ENCODE results near the gene FRMD8. TPM values are rescaled to one million over a fixed set of nuclear protein-coding genes. Genes with fewer than 3 reads are reported as not detected.
A peak's percentile ranks its signal among the peaks of the same experiment; 100 is the strongest.

Gene FRMD8
- total RNA-seq, 1 experiment from 2014 or later = 90.2 TPM

DNA sequence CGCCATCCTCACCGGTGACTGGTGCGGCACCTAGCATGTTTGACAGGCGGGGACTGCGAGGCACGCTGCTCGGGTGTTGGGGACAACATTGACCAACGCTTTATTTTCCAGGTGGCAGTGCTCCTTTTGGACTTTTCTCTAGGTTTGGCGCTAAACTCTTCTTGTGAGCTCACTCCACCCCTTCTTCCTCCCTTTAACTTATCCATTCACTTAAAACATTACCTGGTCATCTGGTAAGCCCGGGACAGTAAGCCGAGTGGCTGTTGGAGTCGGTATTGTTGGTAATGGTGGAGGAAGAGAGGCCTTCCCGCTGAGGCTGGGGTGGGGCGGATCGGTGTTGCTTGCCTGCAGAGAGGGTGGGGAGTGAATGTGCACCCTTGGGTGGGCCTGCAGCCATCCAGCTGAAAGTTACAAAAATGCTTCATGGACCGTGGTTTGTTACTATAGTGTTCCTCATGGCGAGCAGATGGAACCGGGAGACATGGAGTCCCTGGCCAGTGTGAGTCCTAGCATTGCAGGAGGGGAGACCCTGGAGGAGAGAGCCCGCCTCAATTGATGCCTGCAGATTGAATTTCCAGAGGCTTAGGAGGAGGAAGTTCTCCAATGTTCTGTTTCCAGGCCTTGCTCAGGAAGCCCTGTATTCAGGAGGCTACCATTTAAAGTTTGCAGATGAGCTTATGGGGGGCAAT is 37.2 kb downstream of the FRMD8 start:
- Histone ChIP-seq H3K36me3 (peaks cover 42% of the 10 kb centered on the region), H3K27ac (peak overlapping the region; percentile 99), H3K4me1 (replicated peaks) (peaks cover 98% of the 10 kb centered on the region), H3K9me3 (replicated peaks) (no peaks in the 10 kb centered on the region; the same call in 1 of the 2 replicates), H3K27me3 (replicated peaks) (no peaks in the 10 kb centered on the region; the same call in 1 of the 2 replicates), H3K4me3 (peak overlapping the region; percentile 44)
- peak in 1 of 2 experiments; percentile 53 for DNase-seq (ENCODE audit: low read depth in 1 of 2, low spot score in 2 of 2)

DNA sequence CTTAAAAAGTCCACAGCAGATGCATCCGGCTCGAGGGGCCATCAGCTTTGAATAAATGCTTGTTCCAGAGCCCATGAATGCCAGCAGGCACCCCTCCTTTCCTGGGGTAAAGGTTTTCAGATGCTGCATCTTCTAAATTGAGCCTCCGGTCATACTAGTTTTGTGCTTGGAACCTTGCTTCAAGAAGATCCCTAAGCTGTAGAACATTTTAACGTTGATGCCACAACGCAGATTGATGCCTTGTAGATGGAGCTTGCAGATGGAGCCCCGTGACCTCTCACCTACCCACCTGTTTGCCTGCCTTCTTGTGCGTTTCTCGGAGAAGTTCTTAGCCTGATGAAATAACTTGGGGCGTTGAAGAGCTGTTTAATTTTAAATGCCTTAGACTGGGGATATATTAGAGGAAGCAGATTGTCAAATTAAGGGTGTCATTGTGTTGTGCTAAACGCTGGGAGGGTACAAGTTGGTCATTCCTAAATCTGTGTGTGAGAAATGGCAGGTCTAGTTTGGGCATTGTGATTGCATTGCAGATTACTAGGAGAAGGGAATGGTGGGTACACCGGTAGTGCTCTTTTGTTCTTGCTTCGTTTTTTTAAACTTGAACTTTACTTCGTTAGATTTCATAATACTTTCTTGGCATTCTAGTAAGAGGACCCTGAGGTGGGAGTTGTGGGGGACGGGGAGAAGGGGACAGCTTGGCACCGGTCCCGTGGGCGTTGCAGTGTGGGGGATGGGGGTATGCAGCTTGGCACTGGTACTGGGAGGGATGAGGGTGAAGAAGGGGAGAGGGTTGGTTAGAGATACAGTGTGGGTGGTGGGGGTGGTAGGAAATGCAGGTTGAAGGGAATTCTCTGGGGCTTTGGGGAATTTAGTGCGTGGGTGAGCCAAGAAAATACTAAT is 38.0 kb downstream of the FRMD8 start:
- Histone ChIP-seq H3K36me3 (peaks cover 42% of the 10 kb centered on the region), H3K4me1 (replicated peaks) (peaks cover 98% of the 10 kb centered on the region)
- DNase-seq (ENCODE audit: low read depth in 1 of 2, low spot score in 2 of 2) = peak in 1 of 2 experiments; percentile 43

DNA sequence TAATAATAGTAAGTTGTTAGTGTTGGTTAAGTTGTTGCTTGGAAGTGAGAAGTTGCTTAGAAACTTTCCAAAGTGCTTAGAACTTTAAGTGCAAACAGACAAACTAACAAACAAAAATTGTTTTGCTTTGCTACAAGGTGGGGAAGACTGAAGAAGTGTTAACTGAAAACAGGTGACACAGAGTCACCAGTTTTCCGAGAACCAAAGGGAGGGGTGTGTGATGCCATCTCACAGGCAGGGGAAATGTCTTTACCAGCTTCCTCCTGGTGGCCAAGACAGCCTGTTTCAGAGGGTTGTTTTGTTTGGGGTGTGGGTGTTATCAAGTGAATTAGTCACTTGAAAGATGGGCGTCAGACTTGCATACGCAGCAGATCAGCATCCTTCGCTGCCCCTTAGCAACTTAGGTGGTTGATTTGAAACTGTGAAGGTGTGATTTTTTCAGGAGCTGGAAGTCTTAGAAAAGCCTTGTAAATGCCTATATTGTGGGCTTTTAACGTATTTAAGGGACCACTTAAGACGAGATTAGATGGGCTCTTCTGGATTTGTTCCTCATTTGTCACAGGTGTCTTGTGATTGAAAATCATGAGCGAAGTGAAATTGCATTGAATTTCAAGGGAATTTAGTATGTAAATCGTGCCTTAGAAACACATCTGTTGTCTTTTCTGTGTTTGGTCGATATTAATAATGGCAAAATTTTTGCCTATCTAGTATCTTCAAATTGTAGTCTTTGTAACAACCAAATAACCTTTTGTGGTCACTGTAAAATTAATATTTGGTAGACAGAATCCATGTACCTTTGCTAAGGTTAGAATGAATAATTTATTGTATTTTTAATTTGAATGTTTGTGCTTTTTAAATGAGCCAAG is 38.9 kb downstream of the FRMD8 start:
- DNase-seq (ENCODE audit: low read depth in 1 of 2, low spot score in 2 of 2) = peak; percentile 83 to 86
- H3K9me3 ChIP-seq (replicated peaks) = no peaks in the 10 kb centered on the region; the same call in 1 of the 2 replicates

More for the DNA sequence above, 38.0 kb downstream of the FRMD8 start:
- H3K4me3 ChIP-seq = peak overlapping the region; percentile 44
- peak overlapping the region; percentile 86 for H3K27ac ChIP-seq
- no peaks in the 10 kb centered on the region; the same call in 1 of the 2 replicates for H3K27me3 ChIP-seq (replicated peaks)
- no peaks in the 10 kb centered on the region; the same call in 1 of the 2 replicates for H3K9me3 ChIP-seq (replicated peaks)

DNA sequence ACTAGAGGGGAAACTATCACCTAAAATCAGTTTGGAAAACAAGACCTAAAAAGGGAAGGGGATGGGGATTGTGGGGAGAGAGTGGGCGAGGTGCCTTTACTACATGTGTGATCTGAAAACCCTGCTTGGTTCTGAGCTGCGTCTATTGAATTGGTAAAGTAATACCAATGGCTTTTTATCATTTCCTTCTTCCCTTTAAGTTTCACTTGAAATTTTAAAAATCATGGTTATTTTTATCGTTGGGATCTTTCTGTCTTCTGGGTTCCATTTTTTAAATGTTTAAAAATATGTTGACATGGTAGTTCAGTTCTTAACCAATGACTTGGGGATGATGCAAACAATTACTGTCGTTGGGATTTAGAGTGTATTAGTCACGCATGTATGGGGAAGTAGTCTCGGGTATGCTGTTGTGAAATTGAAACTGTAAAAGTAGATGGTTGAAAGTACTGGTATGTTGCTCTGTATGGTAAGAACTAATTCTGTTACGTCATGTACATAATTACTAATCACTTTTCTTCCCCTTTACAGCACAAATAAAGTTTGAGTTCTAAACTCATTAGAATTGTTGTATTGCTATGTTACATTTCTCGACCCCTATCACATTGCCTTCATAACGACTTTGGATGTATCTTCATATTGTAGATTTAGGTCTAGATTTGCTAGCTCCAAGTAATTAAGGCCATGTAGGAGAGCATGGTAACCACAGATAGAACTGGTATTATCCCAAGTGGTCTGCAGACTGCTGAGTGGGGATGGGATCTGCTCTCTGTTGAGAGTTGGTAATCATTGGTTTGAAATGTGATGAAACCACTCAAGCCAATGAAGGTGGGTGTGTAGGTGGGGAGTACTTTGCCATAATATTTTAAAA is 39.8 kb downstream of the FRMD8 start:
- Histone ChIP-seq H3K36me3 (peaks cover 42% of the 10 kb centered on the region), H3K27me3 (replicated peaks) (no peaks in the 10 kb centered on the region; the same call in 1 of the 2 replicates), H3K4me1 (replicated peaks) (peaks cover 98% of the 10 kb centered on the region), H3K27ac (peak overlapping the region; percentile 86), H3K4me3 (peak overlapping the region; percentile 44), H3K9me3 (replicated peaks) (no peaks in the 10 kb centered on the region; the same call in 1 of the 2 replicates)
- DNase-seq (ENCODE audit: low read depth in 1 of 2, low spot score in 2 of 2) = peak in 1 of 2 experiments; percentile 91

More for the DNA sequence above, 38.9 kb downstream of the FRMD8 start:
- Histone ChIP-seq H3K36me3 (peaks cover 42% of the 10 kb centered on the region), H3K4me1 (replicated peaks) (peaks cover 98% of the 10 kb centered on the region), H3K4me3 (peak overlapping the region; percentile 44), H3K27ac (peak overlapping the region; percentile 86), H3K27me3 (replicated peaks) (no peaks in the 10 kb centered on the region; the same call in 1 of the 2 replicates)

DNA sequence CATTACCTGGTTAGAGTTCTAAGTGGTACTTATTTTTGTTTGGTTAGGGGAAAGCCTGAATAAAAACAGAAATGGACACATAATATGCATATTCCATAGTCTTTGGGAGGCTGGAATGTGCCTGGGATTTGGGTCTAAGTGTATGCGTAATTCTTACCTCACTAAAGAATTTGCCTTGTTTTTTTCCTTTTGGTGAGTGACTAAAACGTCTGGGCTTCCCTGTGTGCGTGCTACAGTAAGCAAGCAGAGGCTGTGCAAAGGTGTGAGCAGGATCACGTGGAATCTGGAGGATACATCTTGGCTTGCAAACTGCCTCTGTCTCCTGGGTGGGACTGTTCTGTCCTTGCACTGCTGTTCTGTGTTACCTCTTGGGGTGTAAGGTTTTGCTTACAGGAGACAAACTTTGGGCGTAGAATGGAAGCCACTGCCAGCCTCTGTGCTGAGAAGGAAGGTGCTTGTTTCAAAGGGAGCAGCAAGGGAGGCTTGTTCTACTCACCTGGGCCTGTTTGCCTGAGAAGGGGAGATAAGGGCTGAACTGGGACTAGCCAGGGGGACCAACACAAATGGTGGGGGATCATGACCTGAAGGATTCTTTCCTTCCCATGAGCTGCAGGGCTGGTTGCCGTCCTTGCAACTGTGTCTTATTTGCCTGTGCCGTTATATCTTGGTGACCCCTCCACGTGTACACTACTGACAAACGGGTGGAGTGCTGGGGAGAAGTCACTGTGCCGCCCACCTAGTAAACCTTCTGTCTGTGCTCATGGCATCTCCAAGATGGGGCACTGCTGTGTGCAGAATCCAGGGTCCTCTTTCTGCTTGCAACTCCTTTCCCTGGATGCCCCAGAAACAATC is 40.6 kb downstream of the FRMD8 start:
- no peaks in the 10 kb centered on the region; the same call in 1 of the 2 replicates for H3K27me3 ChIP-seq (replicated peaks)
- H3K36me3 ChIP-seq = peaks cover 50% of the 10 kb centered on the region
- no peaks in the 10 kb centered on the region; the same call in 1 of the 2 replicates for H3K9me3 ChIP-seq (replicated peaks)
- peaks cover 97% of the 10 kb centered on the region for H3K4me1 ChIP-seq (replicated peaks)
- DNase-seq (ENCODE audit: low read depth in 1 of 2, low spot score in 2 of 2) = peak; percentile 72 to 73
- H3K27ac ChIP-seq = peak overlapping the region; percentile 86
- no peak overlapping the region; the same call in 1 of the 2 replicates for H3K4me3 ChIP-seq

DNA sequence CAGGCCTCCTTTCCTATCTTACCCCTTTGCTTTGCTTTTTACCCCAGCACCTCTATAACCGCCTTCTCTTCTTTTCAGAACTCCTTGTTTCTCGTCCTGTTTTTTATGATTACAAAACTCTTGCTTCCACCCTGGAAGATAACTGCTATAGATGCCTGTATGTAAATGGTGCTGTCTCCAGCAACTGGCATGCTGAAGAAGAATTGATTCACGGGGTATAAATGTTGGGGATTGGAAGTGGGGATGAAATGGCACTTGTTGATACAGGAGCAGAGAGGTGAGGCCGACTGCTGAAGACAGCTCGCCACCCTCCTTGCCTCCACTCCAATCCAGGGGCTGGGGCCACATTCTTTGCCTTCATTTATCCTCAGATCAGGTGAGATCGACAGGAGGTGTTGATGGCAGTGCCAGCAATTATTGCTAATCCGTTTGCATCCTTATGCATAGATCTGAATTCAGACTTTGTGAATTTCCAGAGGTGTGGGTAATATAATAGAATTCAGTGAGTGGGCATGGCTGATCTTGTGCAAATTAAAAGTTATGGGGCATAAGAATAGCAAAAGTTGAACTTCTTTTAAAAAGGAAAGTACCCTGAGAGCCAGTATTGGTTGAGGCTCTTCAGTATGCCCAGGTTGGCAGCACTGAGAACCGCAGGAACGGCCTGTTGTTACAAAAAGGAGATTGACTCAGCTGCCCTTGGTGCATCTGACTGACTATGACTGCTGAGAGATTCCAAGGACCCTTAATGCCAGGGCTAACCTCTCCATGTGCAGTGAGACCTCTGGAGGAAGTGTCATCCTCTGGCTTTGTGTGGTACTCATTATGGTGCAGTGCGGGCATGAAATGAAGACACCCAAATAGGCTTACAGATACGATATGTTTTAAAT is 41.5 kb downstream of the FRMD8 start:
- no peak overlapping the region for H3K27ac ChIP-seq
- H3K4me3 ChIP-seq = no peak overlapping the region
- H3K36me3 ChIP-seq = peaks cover 52% of the 10 kb centered on the region
- DNase-seq (ENCODE audit: low read depth in 1 of 2, low spot score in 2 of 2) = peak in 1 of 2 experiments; percentile 48
- no peaks in the 10 kb centered on the region; the same call in 1 of the 2 replicates for H3K27me3 ChIP-seq (replicated peaks)
- peaks cover 89% of the 10 kb centered on the region for H3K4me1 ChIP-seq (replicated peaks)
- H3K9me3 ChIP-seq (replicated peaks) = no peaks in the 10 kb centered on the region; the same call in 1 of the 2 replicates

DNA sequence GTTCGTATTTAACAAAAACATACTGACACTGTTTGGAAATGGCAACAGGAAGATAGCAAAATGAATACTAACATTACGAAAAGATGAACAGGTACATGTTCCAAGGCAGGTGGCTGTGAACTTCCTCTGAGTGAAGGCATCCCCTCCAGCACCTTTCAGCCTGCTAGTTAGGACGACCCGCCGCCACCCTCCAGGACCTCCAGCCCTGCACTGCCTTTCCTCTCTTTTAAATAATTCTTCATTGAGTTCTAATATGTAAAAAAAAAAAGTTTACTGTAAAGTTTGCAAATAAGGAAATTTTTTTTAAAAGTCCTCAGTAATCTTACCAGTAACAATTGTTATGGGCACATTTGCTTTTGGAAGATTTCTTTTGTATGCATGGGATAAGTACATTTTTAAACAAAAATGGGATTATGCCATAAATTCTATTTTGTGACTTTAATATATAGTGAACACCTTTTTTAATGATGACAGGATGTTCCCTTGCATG is 42.2 kb downstream of the FRMD8 start:
- Histone ChIP-seq H3K27me3 (replicated peaks) (no peaks in the 10 kb centered on the region), H3K4me3 (no peak overlapping the region), H3K9me3 (replicated peaks) (no peaks in the 10 kb centered on the region), H3K4me1 (replicated peaks) (peaks cover 83% of the 10 kb centered on the region), H3K36me3 (peaks cover 51% of the 10 kb centered on the region), H3K27ac (no peak overlapping the region)
- DNase-seq (ENCODE audit: low read depth in 1 of 2, low spot score in 2 of 2) = no peak

DNA sequence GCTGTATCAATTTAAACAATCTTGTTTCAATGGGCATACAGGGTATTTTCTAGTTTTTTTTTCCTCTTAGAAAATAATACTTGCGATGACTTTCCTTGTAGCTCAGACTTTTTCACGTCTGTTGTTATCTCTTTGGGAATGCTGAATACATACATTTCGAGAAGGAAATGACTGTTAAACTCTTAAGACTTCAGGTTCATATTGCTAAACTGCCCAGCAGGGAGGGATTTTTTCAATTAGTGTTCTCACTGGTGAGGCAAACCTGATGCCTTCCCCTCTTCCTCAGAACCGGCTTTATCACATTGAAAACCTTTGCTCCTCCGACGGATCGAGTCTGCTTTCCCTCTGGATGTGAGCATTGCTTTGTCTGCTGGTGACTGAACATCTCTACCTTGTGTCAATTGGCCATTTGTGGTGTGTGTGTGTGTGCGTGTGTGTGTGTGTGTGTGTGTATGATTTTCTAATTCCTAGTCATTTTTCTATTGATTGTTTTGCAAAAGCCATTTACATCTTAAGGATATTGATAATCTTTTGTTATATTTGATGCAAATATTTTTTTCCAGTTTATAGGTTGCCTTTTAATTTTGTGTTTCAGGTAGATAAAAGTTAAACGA is 42.7 kb downstream of the FRMD8 start:
- 0 out of 2 replicates have a peak overlapping the region, but pooled peaks have one; percentile 0 for H3K27ac ChIP-seq
- no peaks in the 10 kb centered on the region for H3K9me3 ChIP-seq (replicated peaks)
- no peaks in the 10 kb centered on the region for H3K27me3 ChIP-seq (replicated peaks)
- peaks cover 78% of the 10 kb centered on the region for H3K4me1 ChIP-seq (replicated peaks)
- no peak overlapping the region for H3K4me3 ChIP-seq
- peak in 1 of 2 experiments; percentile 60 for DNase-seq (ENCODE audit: low read depth in 1 of 2, low spot score in 2 of 2)
- H3K36me3 ChIP-seq = peaks cover 51% of the 10 kb centered on the region

DNA sequence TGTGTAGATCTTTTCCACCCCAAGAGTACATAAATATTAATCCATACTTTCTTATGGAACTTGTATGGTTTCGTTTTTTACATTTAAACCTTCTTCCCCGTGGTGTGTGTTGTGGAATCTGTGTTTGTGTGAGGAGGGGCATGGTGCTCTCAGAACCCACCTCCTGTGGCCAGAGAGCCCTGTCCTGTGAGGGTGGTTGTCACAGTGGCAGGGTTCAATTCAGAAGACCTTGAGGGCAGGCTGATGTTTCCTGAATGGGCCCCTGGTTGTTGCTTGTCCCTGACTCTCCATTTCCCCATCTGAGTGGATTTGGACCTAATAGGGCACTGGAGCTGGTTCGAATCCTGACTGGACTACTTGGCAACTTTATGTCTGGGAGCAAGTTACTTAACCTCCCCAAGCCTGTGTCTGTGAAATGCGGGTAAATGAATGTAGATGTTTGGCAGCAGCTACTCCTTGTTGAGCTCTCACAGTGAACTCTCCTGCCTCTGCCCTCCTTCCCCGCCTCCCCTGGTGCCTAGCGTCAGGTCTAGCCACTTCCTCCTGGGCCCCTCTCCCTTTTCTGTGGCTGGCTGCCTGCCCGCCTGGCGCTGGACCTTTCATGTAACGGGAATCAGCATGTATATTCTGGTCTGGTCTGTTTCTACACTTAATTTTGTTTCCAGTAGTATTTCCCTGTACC is 43.4 kb downstream of the FRMD8 start:
- Histone ChIP-seq H3K4me1 (replicated peaks) (peaks cover 71% of the 10 kb centered on the region), H3K27me3 (replicated peaks) (no peaks in the 10 kb centered on the region), H3K36me3 (peaks cover 53% of the 10 kb centered on the region), H3K9me3 (replicated peaks) (no peaks in the 10 kb centered on the region), H3K4me3 (no peak overlapping the region), H3K27ac (peak overlapping the region; percentile 60)
- DNase-seq (ENCODE audit: low read depth in 1 of 2, low spot score in 2 of 2) = peak; percentile 79 to 82
